GM23338 (cell line): ENCODE results near the gene LPP.
A peak's percentile ranks its signal among the peaks of the same experiment; 100 is the strongest.

ENCODE experiments used
- CREB1 ChIP-seq: fragments of 250-450 bp; sonication (Bioruptor Pico); IDR thresholded peaks from 2 replicates; pipeline ENCODE4 v1.5.0; 2020; ENCODE audit warnings: low read depth, mild to moderate bottlenecking, moderate library complexity
- CTCF ChIP-seq, 2 experiments: fragments of 200-600 bp in 1 of 2; sonication (generic) in 1 of 2; conservative IDR thresholded peaks; 2 replicates each; pipeline versions ENCODE4 v1.5.1 to v1.6.1; 2016 to 2017; ENCODE audit warnings: antibody characterized with exemption in 2 of 2, low read depth in 2 of 2, mild to moderate bottlenecking in 2 of 2, moderate library complexity in 1 of 2
- EZH2 ChIP-seq: fragments of 200-600 bp; sonication (generic); IDR thresholded peaks from one replicate; pipeline ENCODE4 v1.8.0; 2017; ENCODE audit warnings: antibody characterized with exemption, mild to moderate bottlenecking, low read depth; ENCODE audit not compliant: unreplicated experiment
- EZH2phosphoT487 ChIP-seq: fragments of 200-600 bp; sonication (generic); IDR thresholded peaks from one replicate; pipeline ENCODE4 v1.8.1; 2018; ENCODE audit warnings: antibody characterized with exemption; ENCODE audit not compliant: unreplicated experiment
- ZNF462 ChIP-seq: fragments of 250-450 bp; sonication (Bioruptor Pico); IDR thresholded peaks from 2 replicates; pipeline ENCODE4 v1.5.0; 2020; ENCODE audit warnings: mild to moderate bottlenecking, moderate library complexity

- TF ChIP-seq EZH2 (no peak), CTCF (conservative IDR thresholded peaks at IDR 0.05; ENCODE audit: low read depth in 2 of 2) (peak; percentile 19 to 34; a peak in 3 of 4 replicates), ZNF462 (CRISPR knock-in tag) (no peak), EZH2phosphoT487 (no peak), CREB1 (CRISPR knock-in tag) (no peak)
Observed at GRCh38 chr3:188584958-188585689, 431.2 kb downstream of the LPP start.
